Uterine smooth muscle cell (primary cell): Measurements from ENCODE around the gene VSX1. TPM values are rescaled to one million over a fixed set of nuclear protein-coding genes. Genes with fewer than 3 reads are reported as not detected.

Source experiments
- total RNA-seq: library from RNA; depleted of rRNA; stranded (reverse); fragments of >200 nt; gene quantifications from 2 replicates; pipeline ENCODE4 v1.2.3, GENCODE V29; 2014

The VSX1 gene
- not detected in 2 replicates for total RNA-seq

DNA sequence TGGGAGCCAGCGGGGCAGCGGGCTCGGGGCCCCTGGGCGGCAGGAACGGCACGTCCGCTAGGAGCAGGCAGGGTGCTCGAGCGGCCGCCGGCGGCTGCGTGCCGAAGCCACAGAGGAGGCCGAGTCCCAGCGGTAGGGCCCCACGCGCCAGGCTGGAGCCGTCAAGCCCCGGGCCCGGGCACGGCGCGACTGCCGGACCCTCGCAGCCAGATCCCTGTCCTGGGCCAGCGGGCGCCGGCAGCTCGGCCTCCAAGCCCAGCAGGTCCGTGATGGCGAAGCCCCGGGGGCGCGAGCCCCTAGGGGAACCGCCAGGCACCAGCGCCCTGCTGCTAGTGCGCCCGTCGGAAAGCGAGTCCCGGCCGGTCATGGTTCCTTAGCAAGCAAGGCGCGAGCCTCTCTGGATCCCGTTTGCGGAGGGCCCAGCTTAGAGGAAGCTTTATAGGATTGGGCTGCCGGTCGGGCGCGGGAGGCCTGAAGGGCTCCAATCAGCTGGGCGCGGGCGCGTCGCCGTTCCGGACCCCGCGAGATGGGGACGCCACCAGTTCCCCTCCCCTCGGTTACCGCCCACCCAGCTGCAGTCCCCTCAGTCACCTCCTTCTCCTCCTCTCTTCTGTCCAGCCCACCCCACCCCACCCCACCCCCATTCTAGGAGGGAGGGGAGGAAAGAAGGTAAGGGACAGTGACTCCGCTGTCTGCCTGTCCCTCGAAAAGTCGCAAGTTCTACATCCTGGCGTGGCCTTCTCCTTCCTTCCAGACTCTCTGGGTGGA is at the start of gene VSX1:
VSX1 (minus strand) TSS at position 412 of the 768 bp plus-strand sequence; CDS start at position 367, 45 bp downstream.

DNA sequence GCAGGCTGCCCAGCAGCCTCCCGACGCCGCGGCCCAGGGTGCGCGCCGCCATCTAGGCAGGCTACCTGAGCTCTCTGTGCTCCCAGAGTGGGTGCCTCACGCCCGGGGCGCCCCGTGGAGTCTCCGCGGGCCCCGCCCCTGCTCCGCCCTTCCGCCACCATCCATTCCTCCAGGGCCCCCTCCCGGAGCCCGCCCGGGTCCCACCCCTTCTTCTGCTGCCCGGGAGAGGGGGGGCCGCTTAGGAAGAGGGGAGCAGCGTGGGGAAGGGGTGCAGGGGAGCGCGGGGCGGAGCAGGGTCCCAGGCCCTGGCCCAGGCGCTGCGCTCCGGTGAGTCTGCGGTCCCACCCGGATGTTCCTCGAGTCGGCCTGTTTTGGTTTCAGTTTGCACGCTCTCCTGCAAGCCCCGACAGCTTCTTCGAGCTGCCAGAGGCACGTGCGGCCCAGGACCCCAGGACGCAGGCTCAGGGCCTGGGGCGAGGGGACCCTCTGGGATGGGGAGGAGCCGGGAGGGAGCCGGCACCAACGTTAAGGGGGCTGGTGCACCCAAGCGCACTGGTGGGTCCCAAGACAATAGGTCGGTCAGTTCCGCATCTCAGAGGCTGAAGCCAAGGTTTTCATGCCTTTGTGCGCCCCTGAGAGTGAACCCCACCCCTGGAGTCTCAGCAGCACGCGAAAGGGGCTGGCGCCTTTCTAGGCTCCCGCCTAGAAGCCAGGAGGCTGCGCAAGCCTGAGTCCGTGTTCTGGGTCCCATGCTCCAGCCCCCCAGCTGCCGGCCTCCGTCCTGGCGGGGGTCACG is 23.7 kb downstream of the VSX1 start, which contains the start of gene ACSS1:
ACSS1 (minus strand) TSS at position 89 of the 796 bp plus-strand sequence; CDS start at position 52, 37 bp downstream.

Other genes starting within 250 kb of the VSX1 start
- gene CST7, start 132.9 kb downstream of the VSX1 start, total RNA-seq: 0.37 TPM in 1 of 2 replicates, not detected in the other
- gene APMAP, start 89.4 kb downstream of the VSX1 start, total RNA-seq: 95.7 and 122 TPM in 2 replicates
- 5.5 and 6.6 TPM in 2 replicates for gene ACSS1, start 24.0 kb downstream of the VSX1 start, total RNA-seq
- gene ENTPD6, start 113.6 kb upstream of the VSX1 start, total RNA-seq: 82.3 and 99.5 TPM in 2 replicates
- 119 and 142 TPM in 2 replicates for gene PYGB, start 165.9 kb upstream of the VSX1 start, total RNA-seq